Liver (tissue), 3 donors: ENCODE measurements around the gene ATAD3A.

Source experiments
- RAD21 ChIP-seq, 2 donors: IDR thresholded peaks; 2 replicates each; pipeline ENCODE4 v1.6.1; 2016; ENCODE audit warnings: antibody characterized with exemption in 2 of 2, mild to moderate bottlenecking in 2 of 2
- TF ChIP-seq, protein P1 (sequence below): fragments of 150-350 bp; IDR thresholded peaks from 2 replicates; pipeline ENCODE4 v1.5.1; 2017; ENCODE audit warnings: improper control_type of control experiment, low read depth, low read length; ENCODE audit not compliant: missing input control
- TF ChIP-seq, protein P2 (sequence below): IDR thresholded peaks from 2 replicates; pipeline ENCODE4 v1.6.1; 2016; ENCODE audit warnings: antibody characterized with exemption
- donor health status: healthy.
- donor health status: healthy.

DNA sequence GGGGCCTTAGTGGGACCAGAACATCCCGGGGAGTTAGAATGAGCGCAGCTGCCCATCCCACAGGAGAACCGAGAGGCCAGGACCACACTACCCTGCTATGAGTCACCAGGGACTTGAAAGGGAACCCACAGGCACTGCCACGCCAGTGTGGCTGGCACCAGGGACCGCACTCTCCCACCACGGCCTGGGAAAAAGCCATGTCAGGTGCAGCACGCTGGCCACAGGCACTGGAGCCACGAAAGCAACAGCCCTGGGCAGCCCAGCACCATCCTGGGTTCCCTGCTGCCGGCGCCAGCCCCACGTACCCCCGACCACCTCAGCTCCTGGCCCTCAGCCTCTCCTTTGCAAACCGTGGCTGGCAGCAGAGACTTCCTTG, 42.6 kb downstream of the ATAD3A start:
- TF ChIP-seq, protein P1, sequence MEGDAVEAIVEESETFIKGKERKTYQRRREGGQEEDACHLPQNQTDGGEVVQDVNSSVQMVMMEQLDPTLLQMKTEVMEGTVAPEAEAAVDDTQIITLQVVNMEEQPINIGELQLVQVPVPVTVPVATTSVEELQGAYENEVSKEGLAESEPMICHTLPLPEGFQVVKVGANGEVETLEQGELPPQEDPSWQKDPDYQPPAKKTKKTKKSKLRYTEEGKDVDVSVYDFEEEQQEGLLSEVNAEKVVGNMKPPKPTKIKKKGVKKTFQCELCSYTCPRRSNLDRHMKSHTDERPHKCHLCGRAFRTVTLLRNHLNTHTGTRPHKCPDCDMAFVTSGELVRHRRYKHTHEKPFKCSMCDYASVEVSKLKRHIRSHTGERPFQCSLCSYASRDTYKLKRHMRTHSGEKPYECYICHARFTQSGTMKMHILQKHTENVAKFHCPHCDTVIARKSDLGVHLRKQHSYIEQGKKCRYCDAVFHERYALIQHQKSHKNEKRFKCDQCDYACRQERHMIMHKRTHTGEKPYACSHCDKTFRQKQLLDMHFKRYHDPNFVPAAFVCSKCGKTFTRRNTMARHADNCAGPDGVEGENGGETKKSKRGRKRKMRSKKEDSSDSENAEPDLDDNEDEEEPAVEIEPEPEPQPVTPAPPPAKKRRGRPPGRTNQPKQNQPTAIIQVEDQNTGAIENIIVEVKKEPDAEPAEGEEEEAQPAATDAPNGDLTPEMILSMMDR = no peak
- TF ChIP-seq, protein P2, sequence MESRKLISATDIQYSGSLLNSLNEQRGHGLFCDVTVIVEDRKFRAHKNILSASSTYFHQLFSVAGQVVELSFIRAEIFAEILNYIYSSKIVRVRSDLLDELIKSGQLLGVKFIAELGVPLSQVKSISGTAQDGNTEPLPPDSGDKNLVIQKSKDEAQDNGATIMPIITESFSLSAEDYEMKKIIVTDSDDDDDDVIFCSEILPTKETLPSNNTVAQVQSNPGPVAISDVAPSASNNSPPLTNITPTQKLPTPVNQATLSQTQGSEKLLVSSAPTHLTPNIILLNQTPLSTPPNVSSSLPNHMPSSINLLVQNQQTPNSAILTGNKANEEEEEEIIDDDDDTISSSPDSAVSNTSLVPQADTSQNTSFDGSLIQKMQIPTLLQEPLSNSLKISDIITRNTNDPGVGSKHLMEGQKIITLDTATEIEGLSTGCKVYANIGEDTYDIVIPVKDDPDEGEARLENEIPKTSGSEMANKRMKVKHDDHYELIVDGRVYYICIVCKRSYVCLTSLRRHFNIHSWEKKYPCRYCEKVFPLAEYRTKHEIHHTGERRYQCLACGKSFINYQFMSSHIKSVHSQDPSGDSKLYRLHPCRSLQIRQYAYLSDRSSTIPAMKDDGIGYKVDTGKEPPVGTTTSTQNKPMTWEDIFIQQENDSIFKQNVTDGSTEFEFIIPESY = no peak
- TF ChIP-seq RAD21 (IDR thresholded peaks at IDR 0.05) = no peak
